Measurements from ENCODE around the gene NBEA.

GRCh38 chr13:35697186-35697730 is 755.2 kb downstream of the NBEA start:
- TF ChIP-seq, protein P1, sequence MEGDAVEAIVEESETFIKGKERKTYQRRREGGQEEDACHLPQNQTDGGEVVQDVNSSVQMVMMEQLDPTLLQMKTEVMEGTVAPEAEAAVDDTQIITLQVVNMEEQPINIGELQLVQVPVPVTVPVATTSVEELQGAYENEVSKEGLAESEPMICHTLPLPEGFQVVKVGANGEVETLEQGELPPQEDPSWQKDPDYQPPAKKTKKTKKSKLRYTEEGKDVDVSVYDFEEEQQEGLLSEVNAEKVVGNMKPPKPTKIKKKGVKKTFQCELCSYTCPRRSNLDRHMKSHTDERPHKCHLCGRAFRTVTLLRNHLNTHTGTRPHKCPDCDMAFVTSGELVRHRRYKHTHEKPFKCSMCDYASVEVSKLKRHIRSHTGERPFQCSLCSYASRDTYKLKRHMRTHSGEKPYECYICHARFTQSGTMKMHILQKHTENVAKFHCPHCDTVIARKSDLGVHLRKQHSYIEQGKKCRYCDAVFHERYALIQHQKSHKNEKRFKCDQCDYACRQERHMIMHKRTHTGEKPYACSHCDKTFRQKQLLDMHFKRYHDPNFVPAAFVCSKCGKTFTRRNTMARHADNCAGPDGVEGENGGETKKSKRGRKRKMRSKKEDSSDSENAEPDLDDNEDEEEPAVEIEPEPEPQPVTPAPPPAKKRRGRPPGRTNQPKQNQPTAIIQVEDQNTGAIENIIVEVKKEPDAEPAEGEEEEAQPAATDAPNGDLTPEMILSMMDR (IDR thresholded peaks at IDR 0.05) = no peak
- TF ChIP-seq POLR2A (IDR thresholded peaks at IDR 0.05) (no peak), POLR2AphosphoS5 (IDR thresholded peaks at IDR 0.05; ENCODE audit: insufficient read depth in 1 of 2, low read depth in 1 of 2) (no peak)

Measured in vagina (tissue), 2 donors.